ENCODE results near the gene PPP1R27.
"Not testable (repeated sequence)": the region's sequence is repeated elsewhere in the genome, so short reads cannot be mapped to it uniquely, and the experiment has no call there.

Gene PPP1R27

DNA sequence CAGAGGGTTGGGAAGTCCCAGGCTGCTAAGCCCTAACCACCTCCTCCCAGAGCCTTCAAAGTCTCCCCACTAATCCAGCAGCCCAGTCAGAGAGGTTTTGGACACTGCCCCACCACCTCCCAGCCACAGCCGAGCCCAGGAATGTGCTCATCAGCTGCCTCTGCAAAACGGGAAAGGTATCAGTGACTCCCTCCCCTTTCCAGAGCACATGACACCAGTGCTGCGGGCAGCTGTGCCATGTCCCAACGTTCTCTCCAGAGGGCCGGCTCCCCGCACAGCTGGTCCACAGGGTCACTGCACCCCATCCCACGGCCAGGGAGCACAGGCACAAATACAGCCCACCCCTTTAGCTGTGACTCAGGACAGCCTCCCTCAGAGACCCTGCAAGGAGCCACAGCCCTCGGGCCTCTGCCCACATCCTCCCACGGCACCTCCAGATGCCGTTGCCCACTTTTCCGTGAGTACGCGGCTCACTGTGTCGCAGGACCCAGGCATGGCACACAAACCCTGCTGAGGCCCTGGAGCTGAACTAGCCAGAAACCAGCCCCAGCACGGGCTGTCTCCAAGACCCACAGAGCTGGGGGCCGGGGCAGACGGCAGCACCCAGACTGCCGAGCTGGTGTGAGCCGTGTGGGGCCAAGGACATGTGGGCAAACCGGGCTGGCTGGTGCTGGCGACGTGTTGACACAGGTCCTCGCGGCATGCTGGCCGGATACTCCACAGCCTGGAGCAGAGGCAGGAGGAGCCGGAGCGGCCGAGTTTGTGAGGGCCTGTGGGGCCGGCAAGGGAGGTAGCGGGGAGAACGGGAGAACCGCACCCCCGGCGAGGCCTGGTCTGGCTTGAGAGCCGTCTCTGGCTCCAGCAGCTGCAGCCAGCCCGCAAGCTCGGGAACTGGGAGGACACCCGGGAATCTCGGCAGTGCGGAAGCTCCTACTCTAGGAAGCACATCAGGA, 6.3 kb upstream of the PPP1R27 start:
- DNase-seq (ENCODE audit: low spot score) = no peak

DNA sequence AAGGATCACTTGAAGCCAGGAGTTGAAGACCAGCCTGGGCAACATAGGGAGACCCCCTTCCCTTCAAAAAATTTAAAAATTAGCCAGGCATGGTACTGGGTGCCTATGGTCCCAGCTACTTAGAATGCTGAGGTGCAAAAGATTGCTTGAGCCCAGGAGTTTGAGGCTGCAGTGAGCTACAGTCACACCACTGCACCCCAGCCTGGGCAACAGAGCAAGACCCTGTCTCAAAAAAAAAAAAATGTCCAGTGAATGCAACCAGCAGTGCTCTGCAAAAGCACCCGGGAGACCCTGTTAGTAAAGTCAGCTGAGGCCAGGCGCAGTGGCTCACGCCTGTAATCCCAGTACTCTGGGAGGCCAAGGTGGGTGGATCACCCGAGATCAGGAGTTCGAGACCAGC, 5.2 kb upstream of the PPP1R27 start:
- DNase-seq (ENCODE audit: low spot score) = not testable (repeated sequence)

DNA sequence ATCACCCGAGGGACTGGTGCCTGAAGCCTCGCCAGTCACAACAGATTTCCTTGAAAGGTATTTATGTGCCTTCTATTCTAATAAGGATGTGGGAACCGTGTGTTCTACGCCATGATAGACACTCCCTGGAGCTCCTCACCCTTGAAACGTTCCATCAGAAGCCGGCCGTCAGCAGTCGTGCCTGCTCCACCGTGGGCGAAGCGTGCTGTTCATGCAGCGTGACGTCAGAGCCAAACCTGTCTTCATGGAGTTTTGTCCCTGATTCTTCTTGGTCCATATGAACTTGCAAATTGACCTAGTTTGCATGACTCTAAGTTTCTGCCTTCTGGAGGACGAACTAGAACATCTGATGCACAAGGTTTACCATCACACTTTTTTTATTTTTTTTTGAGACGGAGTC, 4.5 kb upstream of the PPP1R27 start:
- DNase-seq (ENCODE audit: low spot score) = no peak

DNA sequence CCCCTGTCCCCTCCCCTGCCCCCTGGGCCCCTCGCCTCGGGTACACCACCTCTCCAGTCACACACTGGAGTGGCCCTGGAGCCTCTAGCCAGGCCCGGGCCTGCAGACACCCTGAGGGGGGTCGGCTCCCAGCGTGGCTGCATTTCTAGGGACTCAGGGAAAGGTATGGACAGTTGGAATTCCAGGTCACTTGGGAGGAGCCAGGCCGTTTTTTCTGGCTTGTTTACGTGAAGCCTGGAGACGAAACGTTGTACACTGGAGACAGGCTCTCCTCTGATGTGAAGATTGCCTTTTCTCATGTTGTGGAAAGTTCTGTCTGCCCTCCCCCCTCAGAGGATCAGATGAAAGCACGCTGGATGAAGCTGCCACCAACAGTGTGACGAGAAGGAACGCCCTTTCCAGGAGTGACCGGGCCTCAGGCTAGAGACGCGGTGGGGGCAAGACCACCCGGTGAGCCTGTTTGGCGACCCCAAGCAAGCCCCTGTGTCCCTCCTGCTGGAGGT, 4.0 kb upstream of the PPP1R27 start:
- DNase-seq (ENCODE audit: low spot score) = no peak

DNA sequence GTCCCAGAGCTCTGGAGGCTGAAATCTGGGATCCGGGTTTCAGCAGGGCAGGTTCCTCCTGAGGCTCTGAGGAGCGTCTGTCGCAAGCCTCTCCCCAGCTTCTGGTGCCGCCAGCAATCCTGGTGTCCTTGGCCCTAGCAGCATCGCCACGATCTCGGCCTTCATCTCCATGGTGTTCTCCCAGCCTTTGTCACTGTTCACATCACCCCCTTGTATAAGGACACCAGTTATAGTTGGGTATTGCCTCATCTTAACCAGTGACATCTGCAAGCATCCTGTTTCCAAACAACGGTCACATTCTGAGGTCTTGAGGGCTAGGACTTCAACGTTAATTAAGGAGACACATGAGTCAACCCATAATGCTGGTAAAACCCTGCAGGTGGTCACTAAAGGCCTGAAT, 2.8 kb upstream of the PPP1R27 start:
- no peak for DNase-seq (ENCODE audit: low spot score)

DNA sequence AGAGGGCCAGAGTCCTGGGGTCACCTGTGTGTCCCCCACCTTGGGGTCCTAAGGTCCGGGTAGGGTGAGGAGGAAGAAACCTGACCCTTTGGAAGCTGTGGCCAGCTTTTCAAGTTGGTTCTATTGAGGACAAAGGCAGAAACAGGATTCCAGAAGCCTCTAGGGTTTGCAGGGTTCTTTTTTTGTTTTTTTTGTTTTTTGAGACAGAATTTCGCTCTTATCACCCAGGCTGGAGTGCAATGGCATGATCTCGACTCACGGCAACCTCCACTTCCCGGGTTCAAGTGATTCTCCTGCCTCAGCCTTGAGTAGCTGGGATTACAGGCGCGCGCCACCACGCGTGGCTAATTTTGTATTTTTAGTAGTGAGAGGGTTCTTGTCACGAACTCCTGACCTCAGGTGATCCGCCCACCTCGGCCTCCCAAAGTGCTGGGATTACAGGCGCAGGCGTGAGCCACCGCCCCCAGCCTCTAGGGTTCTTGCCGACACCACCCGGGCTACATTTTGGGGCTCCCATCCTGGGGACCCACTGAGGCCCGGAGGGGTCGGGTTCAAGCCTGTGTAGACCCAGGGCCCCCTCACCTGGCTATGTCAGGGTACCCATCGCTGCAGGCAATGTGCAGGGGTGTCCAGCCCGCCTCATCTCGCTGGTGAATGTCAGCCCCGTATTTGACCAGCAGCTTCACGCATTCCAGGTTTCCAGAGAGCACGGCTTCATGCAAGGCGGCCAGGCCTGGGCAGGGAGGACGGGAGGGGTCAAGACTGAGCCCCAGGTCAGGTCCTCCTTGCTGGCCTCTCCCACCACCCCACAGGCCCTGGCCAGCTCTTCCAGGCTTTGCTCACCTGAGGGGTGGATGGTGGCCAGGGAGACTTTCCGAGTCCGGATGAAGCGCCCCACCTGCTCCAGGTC, 674 bp downstream of the PPP1R27 start:
- no peak for DNase-seq (ENCODE audit: low spot score)

DNA sequence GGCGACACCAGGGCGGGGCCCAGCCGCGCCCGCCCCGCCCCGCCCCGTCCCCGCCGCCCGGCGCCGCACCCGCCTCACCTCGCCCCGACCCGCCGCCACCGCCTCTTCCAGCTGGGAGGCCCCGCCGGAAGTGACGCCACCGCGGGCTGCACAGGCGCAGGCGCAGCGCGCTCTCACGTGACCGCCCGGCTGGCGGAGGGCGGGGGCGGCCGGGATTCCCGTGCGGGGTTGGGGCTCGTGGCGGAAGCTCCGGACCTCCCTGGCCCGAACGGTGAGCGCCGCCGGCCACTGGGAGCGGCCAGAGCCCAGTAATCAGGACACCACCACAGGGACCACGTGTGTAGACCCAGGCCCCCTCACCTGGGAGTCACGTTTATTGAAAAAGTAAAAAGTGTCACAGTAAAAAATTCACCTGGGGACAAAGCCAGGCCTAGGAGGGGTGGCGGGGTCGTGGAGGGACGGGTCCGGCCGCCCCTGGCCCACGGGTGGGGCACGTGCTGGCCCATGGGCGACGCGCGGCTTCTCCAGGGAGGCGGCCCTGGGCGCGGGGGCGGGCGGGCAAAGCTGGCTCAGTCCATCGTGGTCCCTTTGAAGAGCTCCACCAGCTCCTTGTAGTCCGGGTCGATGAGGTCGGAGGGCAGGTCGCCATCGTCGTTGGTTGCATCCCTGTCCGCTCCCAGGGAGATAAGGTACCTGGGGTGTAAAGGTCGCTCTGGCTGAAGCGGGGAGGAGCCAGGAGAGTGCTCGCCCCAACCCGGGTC, 1.5 kb downstream of the PPP1R27 start, which contains the start of gene MCRIP1:
Gene MCRIP1, minus strand, starts transcription at position 132 of the 761 bp plus-strand sequence. CDS start 8,785 bp downstream, outside the sequence.
- peak; percentile 95 for DNase-seq (ENCODE audit: low spot score)

DNA sequence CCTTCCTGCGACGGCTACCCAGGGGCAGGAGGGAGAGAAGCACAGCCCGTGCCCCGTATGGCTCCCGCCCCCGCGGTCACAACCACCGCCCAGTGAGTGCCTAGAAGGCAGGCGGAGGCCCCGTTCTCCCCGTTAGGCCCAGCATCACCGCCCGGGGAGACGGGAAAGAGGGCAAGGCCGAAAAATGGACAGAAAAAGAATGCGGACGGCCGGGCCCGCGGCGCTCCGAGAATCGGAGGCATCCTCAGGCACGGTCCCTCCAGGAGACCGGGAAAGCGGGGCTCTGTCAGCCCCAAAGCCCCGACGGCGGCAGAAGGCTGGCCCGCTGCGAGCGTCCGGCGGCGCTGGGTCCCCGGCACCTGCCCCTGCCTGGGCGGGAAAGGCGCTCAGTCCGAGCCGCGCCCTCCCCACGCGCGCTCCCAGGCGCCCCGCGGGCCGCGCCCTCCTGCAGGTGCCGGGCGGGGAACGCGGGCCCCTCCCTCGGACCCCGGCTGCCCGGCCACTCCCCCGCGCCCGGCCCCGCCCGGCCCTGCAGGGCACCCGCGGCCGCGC, 2.2 kb downstream of the PPP1R27 start:
- DNase-seq (ENCODE audit: low spot score) = no peak

DNA sequence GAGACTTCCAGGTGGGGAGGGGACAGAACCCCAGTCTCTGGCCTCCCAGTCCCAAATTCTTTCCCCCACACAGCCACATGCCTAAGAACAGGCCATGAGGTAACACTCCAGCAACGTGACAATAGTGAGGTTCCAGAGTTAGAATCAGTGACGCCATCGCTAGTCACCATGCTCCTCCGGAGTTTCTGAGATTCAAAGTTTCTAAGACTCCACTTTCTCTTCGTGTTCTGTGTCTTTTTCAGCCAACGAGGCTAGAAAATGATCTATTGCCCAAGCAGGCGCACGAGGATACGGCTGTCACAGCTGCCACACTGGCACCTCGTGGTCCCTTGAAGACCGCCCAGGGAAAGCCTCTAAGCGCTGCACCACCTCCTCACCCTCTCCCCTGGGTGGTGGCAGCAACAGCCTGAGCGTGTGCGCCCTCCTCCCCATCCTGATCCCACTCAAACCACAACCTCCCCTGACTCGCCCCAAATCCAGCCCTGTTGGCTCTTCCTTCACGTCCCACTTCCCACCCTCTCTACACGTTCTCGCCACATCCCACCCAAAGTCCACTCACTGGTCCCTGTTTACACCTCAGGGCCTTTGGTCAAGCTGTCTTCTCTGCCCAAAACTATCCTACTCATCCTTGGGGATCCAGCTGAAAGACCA, 2.8 kb downstream of the PPP1R27 start:
- DNase-seq (ENCODE audit: low spot score) = no peak

DNA sequence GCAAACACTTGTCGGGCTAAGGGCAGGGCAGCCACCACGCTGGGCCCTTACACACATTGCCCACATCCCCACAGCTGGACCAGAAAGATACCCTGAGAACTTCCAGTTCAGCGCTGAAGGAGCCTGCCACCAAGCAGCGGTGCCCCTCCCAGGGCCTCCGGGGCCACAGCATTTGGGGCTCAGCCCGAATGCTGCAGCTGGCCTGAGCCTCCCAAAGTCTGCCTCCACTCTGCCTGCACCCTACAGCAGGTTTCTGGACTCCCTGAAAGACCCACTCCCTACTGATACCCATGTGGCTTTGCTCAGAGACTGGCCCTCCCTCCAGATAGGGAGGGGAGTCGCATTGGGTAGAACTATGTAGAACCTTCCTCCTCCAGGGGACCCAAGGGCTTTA, 3.3 kb downstream of the PPP1R27 start:
- DNase-seq (ENCODE audit: low spot score) = no peak

DNA sequence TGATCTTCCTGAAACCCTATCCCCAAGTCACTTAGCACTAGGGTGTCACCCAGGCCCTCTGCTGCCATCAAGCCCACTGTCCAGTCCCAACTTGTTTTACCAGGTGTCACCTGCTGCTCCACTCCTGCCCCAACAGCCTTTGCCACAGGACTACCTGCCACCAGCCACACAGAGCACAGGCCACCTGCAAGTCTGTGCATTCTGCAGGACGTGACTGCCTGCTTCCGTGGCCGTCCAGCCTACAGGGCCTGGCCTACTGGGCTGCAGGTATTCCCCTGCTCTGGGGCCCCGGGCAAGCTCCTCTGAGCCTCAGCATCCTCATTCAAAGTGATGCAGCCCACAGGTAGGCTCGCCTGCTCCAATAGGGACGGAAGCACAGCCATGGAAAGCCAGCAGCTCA, 5.0 kb downstream of the PPP1R27 start:
- no peak for DNase-seq (ENCODE audit: low spot score)

DNA sequence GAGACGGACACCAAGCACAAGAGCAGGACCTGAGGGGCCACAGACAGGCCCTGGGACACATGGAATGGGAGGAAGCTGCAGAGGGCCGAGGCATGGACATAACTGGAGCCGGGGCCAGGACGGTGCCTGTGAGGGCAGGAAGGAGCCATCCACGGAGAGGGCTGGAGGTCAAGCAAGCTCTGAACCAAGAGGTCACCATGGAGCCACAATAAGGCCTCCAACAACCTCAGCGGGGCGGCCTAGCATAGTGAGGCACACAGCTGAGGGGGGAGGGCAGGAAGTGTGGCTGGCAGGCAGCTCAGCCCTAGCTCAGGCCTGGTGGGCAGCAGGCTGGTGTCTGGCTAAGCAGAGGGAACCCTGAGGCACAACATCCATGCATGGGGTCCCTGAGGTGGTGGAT, 6.2 kb downstream of the PPP1R27 start:
- no peak for DNase-seq (ENCODE audit: low spot score)

DNA sequence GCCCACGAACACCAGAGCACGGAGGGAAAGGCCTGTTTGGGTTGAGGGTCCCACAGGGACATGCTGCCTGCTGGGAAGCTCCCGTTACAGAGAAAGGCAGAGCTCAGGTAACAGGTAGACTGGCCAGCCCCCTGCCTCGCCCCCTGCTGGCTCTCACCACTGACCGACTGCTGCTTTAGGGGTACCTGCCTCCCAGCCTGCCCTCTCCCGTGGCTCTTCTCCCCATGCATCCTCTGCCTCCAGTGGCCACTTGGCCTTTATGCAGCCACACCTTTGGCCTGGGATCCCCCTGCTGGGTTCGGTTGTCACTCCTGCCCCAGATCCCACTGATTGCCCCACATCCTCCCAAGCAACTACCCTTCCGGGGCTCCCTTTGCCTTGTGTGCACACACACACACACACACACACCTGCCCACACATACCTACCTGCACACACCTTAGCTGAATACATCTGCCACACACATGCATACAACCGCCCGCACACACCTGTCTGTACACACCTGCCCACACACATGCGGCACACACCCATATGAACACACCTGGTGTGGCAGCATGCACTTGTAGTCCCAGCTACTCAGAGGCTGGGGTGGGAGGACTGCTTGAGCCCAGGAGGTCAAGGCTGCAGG, 8.9 kb downstream of the PPP1R27 start:
- DNase-seq (ENCODE audit: low spot score) = no peak

DNA sequence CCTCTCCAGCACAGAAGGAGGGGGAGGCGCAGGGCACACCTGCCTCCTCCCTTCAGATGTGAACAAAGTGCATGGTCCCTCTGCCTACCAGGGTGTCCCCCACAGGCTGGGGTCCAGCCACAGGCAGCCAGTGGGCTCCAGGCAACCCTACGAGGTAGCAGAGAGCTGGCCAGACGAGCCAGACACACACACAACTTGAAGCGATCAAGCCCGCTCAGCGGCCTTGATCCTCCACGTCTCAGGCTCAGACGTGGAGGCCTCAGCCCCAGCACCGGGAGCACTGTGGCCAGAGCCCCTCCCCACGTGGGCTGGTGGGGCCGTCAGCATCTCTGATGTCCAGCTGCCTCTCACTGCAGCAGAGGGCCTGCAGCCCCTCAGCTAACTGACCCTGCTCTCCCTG, 10.3 kb downstream of the PPP1R27 start:
- no peak for DNase-seq (ENCODE audit: low spot score)

DNA sequence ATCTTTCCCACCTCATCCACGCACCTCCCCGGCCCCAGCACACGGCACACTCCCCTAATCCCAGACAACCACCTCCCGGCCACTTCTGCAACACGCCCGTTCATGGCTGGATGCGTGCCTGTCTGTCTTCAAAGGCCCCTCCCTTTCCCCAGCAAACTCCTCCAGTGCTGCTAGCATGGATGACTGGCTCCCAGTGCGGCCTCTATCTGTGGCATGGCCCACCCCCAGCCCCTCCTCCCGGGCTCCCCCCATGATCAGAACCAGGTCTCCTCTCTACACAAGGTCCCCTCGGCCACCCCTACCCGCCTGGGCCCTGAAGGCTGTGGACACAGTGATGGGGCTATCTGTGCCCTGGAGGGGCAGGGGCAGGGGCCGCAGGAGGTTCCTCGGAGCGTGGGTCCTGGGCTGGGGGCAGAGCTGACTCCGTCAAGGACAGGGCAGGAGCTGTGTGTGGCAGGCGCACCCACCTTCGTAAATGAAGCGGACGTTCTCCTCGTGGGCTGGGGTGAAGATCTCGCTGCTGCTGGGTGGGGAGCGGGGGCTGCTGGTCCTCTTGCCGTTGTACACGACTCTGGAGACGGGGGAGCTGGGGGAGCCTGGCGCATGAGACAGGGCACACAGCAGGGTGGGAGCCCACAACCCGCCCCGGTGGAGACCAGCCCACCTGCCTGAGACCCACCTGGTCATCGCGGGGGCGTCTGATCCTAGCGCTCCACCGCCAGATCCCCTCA, 10.9 kb downstream of the PPP1R27 start:
- DNase-seq (ENCODE audit: low spot score) = no peak

DNA sequence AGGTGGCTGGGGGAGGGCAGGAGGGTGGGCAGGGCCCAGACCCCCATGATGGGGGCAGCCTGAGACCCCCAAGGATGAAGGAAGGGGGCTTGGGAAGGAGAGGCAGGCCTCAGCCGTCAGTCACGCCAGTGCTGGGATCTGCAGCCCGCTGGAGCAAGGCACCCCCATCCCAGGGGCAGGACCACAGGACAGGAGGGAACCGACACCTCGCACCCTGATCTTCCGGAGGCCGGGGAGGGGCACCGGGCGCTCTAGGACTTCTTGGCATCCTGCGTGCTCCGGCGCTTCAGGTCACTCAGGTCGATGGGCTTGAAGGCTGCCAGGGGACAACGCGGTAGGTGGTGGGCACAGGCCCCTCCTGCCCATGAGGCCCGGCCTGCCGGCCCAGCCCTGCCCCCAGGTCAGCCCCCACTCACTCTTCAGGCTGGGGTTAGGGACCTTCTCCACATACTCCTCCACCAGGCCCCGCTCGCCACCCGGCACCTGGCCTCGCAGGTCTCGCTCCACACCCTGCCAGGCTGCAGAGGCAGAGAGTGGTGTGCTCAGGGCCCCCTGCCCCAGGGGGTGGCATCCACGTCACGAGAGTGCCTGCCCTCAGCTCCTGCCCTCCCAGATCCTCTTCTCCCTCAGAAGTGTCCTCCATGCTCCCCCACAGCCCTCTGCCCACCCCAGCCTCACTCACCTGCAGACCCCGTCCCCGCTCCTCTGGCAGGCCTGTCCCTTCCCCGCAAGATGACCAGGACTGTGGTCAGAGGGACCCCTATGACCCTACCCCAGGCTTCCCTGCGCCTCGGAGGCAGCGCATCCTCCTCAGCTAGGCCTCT, 11.6 kb downstream of the PPP1R27 start:
- no peak for DNase-seq (ENCODE audit: low spot score)

DNA sequence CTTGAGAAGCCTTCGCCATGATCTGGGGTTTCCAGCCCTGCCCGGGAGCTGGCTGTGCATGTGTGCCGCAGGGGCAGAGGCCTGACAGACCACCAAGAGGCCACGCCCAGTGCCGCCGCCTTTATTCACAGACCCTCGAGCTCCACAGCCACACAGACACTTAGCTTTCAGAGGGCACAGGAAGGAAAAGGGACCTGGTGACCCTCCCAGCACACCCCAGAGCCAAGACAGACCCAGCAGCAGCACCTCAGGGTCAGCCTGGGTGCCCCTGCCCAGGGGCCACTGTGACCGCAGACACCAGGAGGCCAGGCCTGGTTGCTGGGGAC, 12.6 kb downstream of the PPP1R27 start:
- DNase-seq (ENCODE audit: low spot score) = no peak

DNA sequence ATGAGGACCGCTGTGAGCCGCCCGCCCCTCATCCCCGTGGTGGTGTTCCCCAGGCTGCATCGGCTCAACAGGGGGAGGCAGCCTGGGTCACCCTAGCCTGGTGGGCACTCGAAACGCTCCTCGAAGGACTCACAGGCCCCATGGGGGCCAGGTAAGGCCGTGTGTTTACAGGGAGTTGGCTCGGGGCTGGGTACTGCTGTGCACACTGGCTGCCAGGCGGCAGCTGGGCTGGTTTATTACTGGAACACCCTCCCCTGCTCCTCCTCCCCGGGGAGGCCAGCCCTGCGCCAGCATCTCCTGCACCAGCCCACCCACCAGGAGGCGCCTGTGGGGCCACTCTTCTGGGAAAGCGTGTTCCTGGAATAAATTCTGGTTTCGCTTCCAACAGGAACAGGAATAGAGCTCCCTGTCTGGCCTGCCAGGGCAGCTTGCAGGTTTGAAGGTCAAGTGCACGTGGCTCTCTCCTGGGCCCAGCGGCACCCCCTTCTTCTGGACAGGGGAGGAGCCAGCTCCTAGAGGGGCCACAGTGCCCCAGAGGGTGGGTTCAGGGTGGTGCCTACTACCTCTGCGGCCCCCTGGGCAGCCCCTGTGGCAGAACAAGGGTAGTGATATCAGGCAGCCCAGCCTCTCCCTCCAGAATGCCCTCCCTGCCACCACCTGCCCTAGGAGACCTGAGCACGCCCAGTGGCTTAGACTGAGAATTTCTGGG, 13.1 kb downstream of the PPP1R27 start:
- peak; percentile 53 for DNase-seq (ENCODE audit: low spot score)

Data from COLO829 (cell line).